HepG2 (cell line): ENCODE data around the gene ZNF491. TPM values are rescaled to one million over a fixed set of nuclear protein-coding genes. Genes with fewer than 3 reads are reported as not detected.
A peak's percentile ranks its signal among the peaks of the same experiment; 100 is the strongest.

Experiments used
- ATAC-seq: fragments of 200-7000 bp; cut with Tn5 transposase; 3 replicates; pipeline ENCODE4 v1.9.1; 2020; ENCODE audit warnings: mild to moderate bottlenecking, moderate library complexity
- BruUV-seq: library from RNA; stranded (reverse); fragments of 400-500 nt; replicated peaks from 2 replicates; lab custom pipeline; 2021; lab: Mats Ljungman, UMichigan
- CTCF ChIA-PET: fragments of 300-600 bp; formaldehyde crosslinking; extraction: SDS; loops from one replicate; lab custom pipeline; 2021; ENCODE audit warnings: low total read pairs, inconsistent platforms, low intra/inter-chr PET ratio; lab: Yijun Ruan, JAX
- POLR2A ChIA-PET: fragments of 350-600 bp; sonication (Branson Sonifier 250); formaldehyde crosslinking; loops from one replicate; lab custom pipeline; 2020; ENCODE audit warnings: antibody characterized with exemption, inconsistent platforms; lab: Yijun Ruan, JAX
- DNase-seq: peaks from one replicate; pipeline ENCODE4 v3.0.0-alpha.2; 2015; ENCODE audit warnings: low spot score
- FAIRE-seq: peaks from 3 replicates; lab custom pipeline; 2011; peaks lifted over from hg19 to GRCh38; lab: Jason Lieb, UNC
- H2AFZ ChIP-seq: one replicate; pipeline ENCODE4 v1.6.1; 2011; ENCODE audit warnings: low read length, inconsistent platforms
- H3K27ac ChIP-seq: fragments of 300-600 bp; 3 replicates; pipeline ENCODE4 v1.8.0; 2011; ENCODE audit warnings: mixed run types, mild to moderate bottlenecking, mixed read lengths, low read length, inconsistent platforms; ENCODE audit not compliant: insufficient read depth; ENCODE audit errors: extremely low read length
- H3K27me3 ChIP-seq, 2 experiments: fragments of 200-600 bp in 1 of 2; 2 replicates in 1 of 2; 3 replicates in 1 of 2; pipeline versions ENCODE4 v1.6.0 to v1.8.0; 2011; ENCODE audit warnings: low read length in 2 of 2, mild to moderate bottlenecking in 2 of 2, moderate library complexity in 2 of 2, inconsistent platforms in 1 of 2; ENCODE audit not compliant: insufficient read depth in 2 of 2, control insufficient read depth in 1 of 2
- H3K36me3 ChIP-seq, 2 experiments: fragments of 200-600 bp in 1 of 2; replicated peaks in 1 of 2; 2 replicates in 1 of 2; 3 replicates in 1 of 2; pipeline versions ENCODE4 v1.5.1 to v1.8.0; 2011; ENCODE audit warnings: low read length in 2 of 2, inconsistent platforms in 1 of 2; ENCODE audit not compliant: insufficient read depth in 2 of 2, control insufficient read depth in 1 of 2
- H3K4me1 ChIP-seq: 2 replicates; pipeline ENCODE4 v1.5.1; 2012; ENCODE audit warnings: low read length, inconsistent platforms; ENCODE audit not compliant: insufficient read depth
- H3K4me2 ChIP-seq: 2 replicates; pipeline ENCODE4 v1.6.0; 2011; ENCODE audit warnings: low read depth, low read length, inconsistent platforms
- H3K4me3 ChIP-seq, 3 experiments: fragments of 200-600 bp in 1 of 3; sonication (generic), shearing (Covaris generic) in 1 of 3; replicated peaks in 1 of 3; 2 replicates each; pipeline ENCODE4 v1.5.1; 2011 to 2016; ENCODE audit warnings: low read length in 3 of 3, inconsistent platforms in 2 of 3, low read depth in 2 of 3, mild to moderate bottlenecking in 2 of 3, control low read depth in 1 of 3, mixed read lengths in 1 of 3; ENCODE audit not compliant: insufficient read depth in 1 of 3
- H3K79me2 ChIP-seq: one replicate; pipeline ENCODE4 v1.6.1; 2011; ENCODE audit warnings: low read length, inconsistent platforms; ENCODE audit not compliant: insufficient read depth
- H3K9ac ChIP-seq: 2 replicates; pipeline ENCODE4 v1.6.0; 2011; ENCODE audit warnings: mild to moderate bottlenecking, low read depth, low read length, inconsistent platforms; ENCODE audit not compliant: insufficient read depth
- H3K9me3 ChIP-seq: 2 replicates; pipeline ENCODE4 v1.5.1; 2012; ENCODE audit warnings: mild to moderate bottlenecking, low read length
- H4K20me1 ChIP-seq: 2 replicates; pipeline ENCODE4 v1.6.0; 2011; ENCODE audit warnings: inconsistent platforms, mild to moderate bottlenecking, low read length, moderate library complexity; ENCODE audit not compliant: insufficient read depth
- ATAD3A ChIP-seq: sonication (generic); formaldehyde crosslinking; IDR thresholded peaks from 2 replicates; pipeline ENCODE4 v1.4.0; 2020; ENCODE audit warnings: missing genetic modification reagents
- FOXC1 ChIP-seq: sonication (generic); formaldehyde crosslinking; IDR thresholded peaks from 2 replicates; pipeline ENCODE4 v1.8.0; 2022; ENCODE audit warnings: mild to moderate bottlenecking, missing genetic modification reagents, borderline replicate concordance
- GABPB1 ChIP-seq: IDR thresholded peaks from 2 replicates; pipeline ENCODE4 v1.6.1; 2016; ENCODE audit warnings: mild to moderate bottlenecking, missing genetic modification reagents, moderate library complexity, missing compliant biosample characterization
- KLF13 ChIP-seq: sonication (generic); formaldehyde crosslinking; IDR thresholded peaks from 2 replicates; pipeline ENCODE4 v1.4.0; 2020; ENCODE audit warnings: mild to moderate bottlenecking, missing genetic modification reagents
- LCORL ChIP-seq, 2 experiments: fragments of 450-650 bp in 1 of 2; sonication (generic) in 1 of 2; formaldehyde crosslinking in 1 of 2; IDR thresholded peaks; 2 replicates each; pipeline versions ENCODE4 v1.5.0 to v1.6.1; 2017 to 2020; ENCODE audit warnings: antibody characterized with exemption in 1 of 2, missing genetic modification reagents in 1 of 2
- MAF1 ChIP-seq: sonication (generic); formaldehyde crosslinking; IDR thresholded peaks from 2 replicates; pipeline ENCODE4 v1.5.0; 2020; ENCODE audit warnings: missing genetic modification reagents, borderline replicate concordance
- MAZ ChIP-seq, 2 experiments: sonication (generic) in 1 of 2; formaldehyde crosslinking in 1 of 2; IDR thresholded peaks; 2 replicates each; pipeline versions ENCODE4 v1.5.0 to v1.6.1; 2012 to 2020; ENCODE audit warnings: low read depth in 2 of 2, mild to moderate bottlenecking in 2 of 2, borderline replicate concordance in 1 of 2, improper control_type of control experiment in 1 of 2, low read length in 1 of 2, missing genetic modification reagents in 1 of 2, moderate library complexity in 1 of 2
- NCOA1 ChIP-seq: sonication (generic); formaldehyde crosslinking; IDR thresholded peaks from 2 replicates; pipeline ENCODE4 v1.9.0; 2021; ENCODE audit warnings: missing genetic modification reagents
- NONO ChIP-seq, 2 experiments: fragments of 450-650 bp in 1 of 2; sonication (generic) in 1 of 2; formaldehyde crosslinking in 1 of 2; IDR thresholded peaks in 1 of 2; conservative IDR thresholded peaks in 1 of 2; 2 replicates each; pipeline versions ENCODE4 v1.6.1 to v1.8.0; 2017 to 2022; ENCODE audit warnings: mild to moderate bottlenecking in 1 of 2, missing genetic modification reagents in 1 of 2, moderate library complexity in 1 of 2
- REPIN1 ChIP-seq: sonication (generic); formaldehyde crosslinking; IDR thresholded peaks from 2 replicates; pipeline ENCODE4 v1.8.0; 2022; ENCODE audit warnings: missing genetic modification reagents, low read depth, mild to moderate bottlenecking, borderline replicate concordance
- RFX5 ChIP-seq: IDR thresholded peaks from 2 replicates; pipeline ENCODE4 v1.6.1; 2011; ENCODE audit warnings: low read depth, low read length, improper control_type of control experiment
- SAFB2 ChIP-seq: sonication (generic); formaldehyde crosslinking; IDR thresholded peaks from 2 replicates; pipeline ENCODE4 v1.5.1; 2020; ENCODE audit warnings: missing genetic modification reagents, low read depth, mild to moderate bottlenecking, borderline replicate concordance
- SIX1 ChIP-seq: sonication (generic); formaldehyde crosslinking; IDR thresholded peaks from 2 replicates; pipeline ENCODE4 v1.4.0; 2020; ENCODE audit warnings: missing genetic modification reagents, borderline replicate concordance
- SMARCE1 ChIP-seq: fragments of 450-650 bp; IDR thresholded peaks from 2 replicates; pipeline ENCODE4 v1.6.1; 2017; ENCODE audit warnings: borderline replicate concordance
- ZSCAN22 ChIP-seq: sonication (generic); formaldehyde crosslinking; IDR thresholded peaks from 2 replicates; pipeline ENCODE4 v1.4.0; 2020; ENCODE audit warnings: mild to moderate bottlenecking, missing genetic modification reagents
- WGBS: methylation state at CpG from one replicate; pipeline ENCODE4 v1.1.6; 2017; ENCODE audit warnings: low lambda C conversion rate; 5-methylcytosine and 5-hydroxymethylcytosine counted together
- in situ Hi-C: cut with HindIII; loops from 2 replicates; pipeline ENCODE4 v1.10.0; 2017; ENCODE audit warnings: low pct_unique_long_range_greater_than_20kb; ENCODE audit not compliant: extremely low pct_ligation_motif_present
- intact Hi-C: fragments of 100-400 bp; cut with micrococcal nuclease; formaldehyde crosslinking; loops from one replicate; pipeline ENCODE4 v1.10.0; 2022; ENCODE audit not compliant: unreplicated experiment
- polyA plus RNA-seq, 8 experiments: library from polyadenylated mRNA; depleted of rRNA in 3 of 8; stranded (reverse) in 7 of 8; unstranded in 1 of 8; fragments of >200 nt; fragmentation: Illumina TruSeq in 4 of 8; extraction: Trizol in 4 of 8; gene quantifications; 2 replicates each; pipeline versions ENCODE4 v1.2.1 to v1.2.3, GENCODE V29; 2011 to 2016; ENCODE audit warnings: low read depth in 4 of 8, missing spikeins in 1 of 8, mixed read lengths in 1 of 8; ENCODE audit not compliant: insufficient read depth in 1 of 8
- total RNA-seq, 5 experiments: library from RNA; depleted of rRNA; stranded (reverse); fragments of >200 nt; fragmentation: Illumina TruSeq; extraction: Trizol; gene quantifications; 2 replicates each; pipeline ENCODE4 v1.2.3, GENCODE V29; 2016; ENCODE audit warnings: low read depth in 1 of 5
- TF ChIP-seq, protein P1 (sequence below): sonication (generic); formaldehyde crosslinking; IDR thresholded peaks from 2 replicates; pipeline ENCODE4 v1.5.0; 2020; ENCODE audit warnings: missing genetic modification reagents
- TF ChIP-seq, protein P2 (sequence below): sonication (generic); formaldehyde crosslinking; IDR thresholded peaks from 2 replicates; pipeline ENCODE4 v1.5.1; 2020; ENCODE audit warnings: missing genetic modification reagents, mild to moderate bottlenecking, borderline replicate concordance

The ZNF491 gene
- total and polyA plus RNA-seq, 2 of the 13 experiments (the other 11 are each of a cell fraction or from before 2014, with no cell fraction given) = 0.57 to 2.2 TPM

DNA sequence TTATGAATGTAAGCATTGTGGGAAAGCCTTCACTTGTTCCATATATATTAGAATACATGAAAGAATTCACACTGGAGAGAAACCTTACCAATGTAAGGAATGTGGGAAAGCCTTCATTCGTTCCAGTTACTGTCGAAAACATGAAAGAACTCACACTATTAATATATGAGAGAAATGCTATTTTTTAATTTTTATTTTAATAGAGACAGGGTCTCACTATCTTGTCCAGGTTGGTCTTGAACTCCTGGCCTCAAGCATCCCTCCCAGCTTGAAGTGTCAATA is 8.7 kb downstream of the ZNF491 start:
- no peaks in the 10 kb centered on the region for H3K36me3 ChIP-seq
- DNase-seq (no peak), FAIRE-seq (no peak), ATAC-seq (no peak)
- H3K9me3 ChIP-seq = no peaks in the 10 kb centered on the region
- H2AFZ ChIP-seq = no peak overlapping the region
- in situ Hi-C loops = no loop called here
- no peak overlapping the region for H3K9ac ChIP-seq
- no peaks in the 10 kb centered on the region for H4K20me1 ChIP-seq
- ChIA-PET POLR2A (interaction anchor here (1.7 kb wide), 1 partner anchor 9 kb away, joined by 4 read pairs; the partner anchor contains the start of gene ZNF491), CTCF (no interaction called here)
- no peak overlapping the region for H3K27ac ChIP-seq
- intact Hi-C loops = no loop called here
- 61% methylated on average over 2 of the region's 2 CpGs for WGBS
- H3K4me3 ChIP-seq = no peak overlapping the region
- H3K79me2 ChIP-seq = no peaks in the 10 kb centered on the region
- no peak overlapping the region for H3K4me2 ChIP-seq
- H3K4me1 ChIP-seq = peaks cover 3% of the 10 kb centered on the region; the same call in 1 of the 2 replicates
- TF ChIP-seq REPIN1 (CRISPR knock-in tag) (no peak), SMARCE1 (no peak), ATAD3A (CRISPR knock-in tag) (no peak), ZSCAN22 (CRISPR knock-in tag) (no peak), GABPB1 (CRISPR knock-in tag) (no peak), MAF1 (CRISPR knock-in tag) (no peak)
- TF ChIP-seq, protein P1, sequence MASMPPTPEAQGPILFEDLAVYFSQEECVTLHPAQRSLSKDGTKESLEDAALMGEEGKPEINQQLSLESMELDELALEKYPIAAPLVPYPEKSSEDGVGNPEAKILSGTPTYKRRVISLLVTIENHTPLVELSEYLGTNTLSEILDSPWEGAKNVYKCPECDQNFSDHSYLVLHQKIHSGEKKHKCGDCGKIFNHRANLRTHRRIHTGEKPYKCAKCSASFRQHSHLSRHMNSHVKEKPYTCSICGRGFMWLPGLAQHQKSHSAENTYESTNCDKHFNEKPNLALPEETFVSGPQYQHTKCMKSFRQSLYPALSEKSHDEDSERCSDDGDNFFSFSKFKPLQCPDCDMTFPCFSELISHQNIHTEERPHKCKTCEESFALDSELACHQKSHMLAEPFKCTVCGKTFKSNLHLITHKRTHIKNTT (CRISPR knock-in tag) = no peak
- no TSS peak for BruUV-seq
- no peaks in the 10 kb centered on the region for H3K27me3 ChIP-seq

DNA sequence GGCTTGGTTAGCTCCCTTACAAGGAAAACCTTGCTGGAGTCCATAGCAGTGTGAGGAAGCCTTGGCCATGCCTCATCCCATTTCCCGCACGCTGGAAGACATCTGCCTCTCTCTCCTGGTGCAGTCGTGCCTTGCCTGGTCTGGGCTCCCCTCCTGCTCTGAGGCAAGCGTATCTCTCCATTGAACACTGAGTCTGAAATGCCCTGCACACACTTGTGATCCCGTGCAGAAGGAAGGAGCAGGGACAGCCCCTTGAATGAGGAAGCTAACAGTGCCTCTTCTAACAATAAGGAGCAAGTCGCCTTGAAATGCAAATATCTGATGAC is 15.3 kb downstream of the ZNF491 start:
- Histone ChIP-seq H3K9me3 (no peaks in the 10 kb centered on the region), H3K4me2 (peak overlapping the region; percentile 99), H3K79me2 (peaks cover 6% of the 10 kb centered on the region), H4K20me1 (no peaks in the 10 kb centered on the region), H3K27me3 (no peaks in the 10 kb centered on the region; a peak in 1 of 5 replicates), H3K9ac (peak overlapping the region; percentile 95), H2AFZ (peak overlapping the region; percentile 81), H3K4me3 (peak overlapping the region; percentile 84 to 99 (median 91)), H3K4me1 (peaks cover 32% of the 10 kb centered on the region), H3K27ac (peak overlapping the region; percentile 89), H3K36me3 (no peaks in the 10 kb centered on the region)
- ATAC-seq = peak; percentile 66
- POLR2A ChIA-PET = interaction anchor here (0.5 to 4.5 kb wide), 4 partner anchors 16 to 437 kb away, joined by 3 to 27 read pairs (median 3); partner anchors contain the start of gene ZNF491
- intact Hi-C loops (no loop called here), in situ Hi-C loops (no loop called here)
- DNase-seq = no peak
- no TSS peak for BruUV-seq
- CTCF ChIA-PET = no interaction called here
- FAIRE-seq = no peak
- WGBS = 13% methylated on average over 4 of the region's 6 CpGs
- TF ChIP-seq KLF13 (CRISPR knock-in tag) (no peak), MAZ (IDR thresholded peaks at IDR 0.05; ENCODE audit: borderline replicate concordance, low read depth, low read length) (no peak), MAZ (CRISPR knock-in tag; IDR thresholded peaks at IDR 0.05; ENCODE audit: low read depth) (peak; percentile 7; the same call in 1 of the 2 replicates), NCOA1 (CRISPR knock-in tag) (0 out of 2 replicates have a peak, but pooled peaks have one; percentile 32), SIX1 (CRISPR knock-in tag) (no peak), NONO (IDR thresholded peaks at IDR 0.05) (no peak), NONO (CRISPR knock-in tag; conservative IDR thresholded peaks at IDR 0.05) (peak; percentile 11; the same call in 1 of the 2 replicates), SAFB2 (CRISPR knock-in tag) (peak; percentile 27; the same call in 1 of the 2 replicates), RFX5 (no peak), FOXC1 (0 out of 2 replicates have a peak, but pooled peaks have one; percentile 42), LCORL (IDR thresholded peaks at IDR 0.05) (no peak), LCORL (CRISPR knock-in tag; IDR thresholded peaks at IDR 0.05) (peak; percentile 65; the same call in 1 of the 2 replicates)
- TF ChIP-seq, protein P2, sequence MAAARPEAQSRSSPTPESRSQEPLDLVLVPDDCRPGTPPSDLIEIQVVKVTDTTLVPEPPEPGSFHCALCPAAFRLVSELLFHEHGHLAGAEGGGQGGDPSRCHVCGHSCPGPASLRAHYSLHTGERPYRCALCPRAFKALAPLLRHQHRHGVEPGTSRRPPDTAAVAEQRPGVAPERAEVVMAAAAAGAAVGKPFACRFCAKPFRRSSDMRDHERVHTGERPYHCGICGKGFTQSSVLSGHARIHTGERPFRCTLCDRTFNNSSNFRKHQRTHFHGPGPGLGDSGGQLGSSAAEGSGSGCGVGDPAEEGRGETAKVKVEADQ (CRISPR knock-in tag) = 0 out of 2 replicates have a peak, but pooled peaks have one; percentile 26
